CD4-positive, CD25-positive, alpha-beta regulatory T cell (primary cell): ENCODE results near the gene FAM107B. TPM values are rescaled to one million over a fixed set of nuclear protein-coding genes. Genes with fewer than 3 reads are reported as not detected.
"Not testable (repeated sequence)": the region's sequence is repeated elsewhere in the genome, so short reads cannot be mapped to it uniquely, and the experiment has no call there.

Source experiments
- ATAC-seq, 2 donors: fragments of 150-1000 bp; cut with Tn5 transposase; one replicate each; pipeline ENCODE4 v1.10.0; 2021; ENCODE audit warnings: low read depth in 2 of 2, moderate number of reproducible peaks in 2 of 2, moderate library complexity in 1 of 2
- DNase-seq, 3 donors: peaks; one replicate each; pipeline versions ENCODE4 v3.0.0 to v3.0.0-alpha.2; 2012 to 2022; ENCODE audit warnings: mixed read lengths in 1 of 3
- H3K27ac ChIP-seq: one replicate; pipeline ENCODE4 v1.7.0; 2013; ENCODE audit warnings: mild to moderate bottlenecking, low read length; ENCODE audit not compliant: insufficient read depth, poor library complexity, severe bottlenecking
- H3K27me3 ChIP-seq: one replicate; pipeline ENCODE4 v1.7.0; 2013; ENCODE audit warnings: low read length; ENCODE audit not compliant: control insufficient read depth, insufficient read depth
- H3K36me3 ChIP-seq: one replicate; pipeline ENCODE4 v1.7.0; 2013; ENCODE audit warnings: mild to moderate bottlenecking, low read length, moderate library complexity; ENCODE audit not compliant: control insufficient read depth, insufficient read depth
- H3K4me1 ChIP-seq: 2 replicates; pipeline ENCODE4 v1.7.0; 2013; ENCODE audit warnings: mild to moderate bottlenecking, low read length; ENCODE audit not compliant: insufficient read depth, control insufficient read depth, poor library complexity, severe bottlenecking
- H3K4me3 ChIP-seq: one replicate; pipeline ENCODE4 v1.7.0; 2013; ENCODE audit warnings: low read depth, mild to moderate bottlenecking, low read length, moderate library complexity
- H3K9me3 ChIP-seq, 2 experiments: 1 replicate in 1 of 2; 2 replicates in 1 of 2; pipeline ENCODE4 v1.7.0; 2013; ENCODE audit warnings: low read length in 2 of 2, mild to moderate bottlenecking in 1 of 2, moderate library complexity in 1 of 2; ENCODE audit not compliant: control insufficient read depth in 2 of 2
- H3K27ac Mint-ChIP-seq, 3 donors: one replicate each; pipeline ENCODE4 v1.8.0; 2020 to 2022; ENCODE audit warnings: mild to moderate bottlenecking in 3 of 3, mixed read lengths in 3 of 3, moderate library complexity in 2 of 3
- H3K27me3 Mint-ChIP-seq: one replicate; pipeline ENCODE4 v1.8.0; 2022; ENCODE audit warnings: mild to moderate bottlenecking, mixed read lengths
- H3K36me3 Mint-ChIP-seq: one replicate; pipeline ENCODE4 v1.8.0; 2020; ENCODE audit warnings: mixed read lengths
- H3K4me1 Mint-ChIP-seq, 4 donors: one replicate each; pipeline ENCODE4 v1.8.0; 2020 to 2022; ENCODE audit warnings: mixed read lengths in 4 of 4, mild to moderate bottlenecking in 1 of 4
- H3K4me3 Mint-ChIP-seq, 4 donors: one replicate each; pipeline ENCODE4 v1.8.0; 2020 to 2022; ENCODE audit warnings: mild to moderate bottlenecking in 4 of 4, mixed read lengths in 4 of 4, moderate library complexity in 3 of 4
- H3K9me3 Mint-ChIP-seq, 7 donors: one replicate each; pipeline ENCODE4 v1.8.0; 2020 to 2022; ENCODE audit warnings: mixed read lengths in 7 of 7, mild to moderate bottlenecking in 3 of 7, moderate library complexity in 2 of 7
- polyA plus RNA-seq, 4 donors: library from polyadenylated mRNA; unstranded; fragments of 300-500 nt; fragmentation: Illumina TruSeq; gene quantifications; one replicate each; pipeline ENCODE4 v1.2.3, GENCODE V29; 2021
- total RNA-seq: library from RNA; stranded (reverse); gene quantifications from one replicate; pipeline ENCODE4 v1.2.3, GENCODE V29; 2022

FAM107B gene
- total and polyA plus RNA-seq, 5 donors from 2014 or later = 202 to 327 (median 296) TPM

- Mint-ChIP-seq H3K4me3 (no peak overlapping the region), H3K27ac (no peak overlapping the region), H3K4me1 (peaks cover 0 to 6% (median 0%) of the 10 kb centered on the region in 4 donors), H3K9me3 (peaks cover 0 to 5% (median 1%) of the 10 kb centered on the region in 7 donors), H3K36me3 (no peaks in the 10 kb centered on the region), H3K27me3 (peaks cover 9% of the 10 kb centered on the region)
- no peaks in the 10 kb centered on the region for H3K4me1 ChIP-seq
- no peak overlapping the region for H3K27ac ChIP-seq
- H3K4me3 ChIP-seq = no peak overlapping the region
- DNase-seq = no peak
- no peaks in the 10 kb centered on the region for H3K36me3 ChIP-seq
- no peaks in the 10 kb centered on the region for H3K27me3 ChIP-seq
- H3K9me3 ChIP-seq = no peaks in the 10 kb centered on the region
- no peak for ATAC-seq
Measured at GRCh38 chr10:14639637-14640036, 135.1 kb downstream of the FAM107B start.

- no peak overlapping the region for H3K27ac Mint-ChIP-seq
- peaks cover 0 to 2% (median 0%) of the 10 kb centered on the region in 7 donors for H3K9me3 Mint-ChIP-seq
Measured at GRCh38 chr10:14635043-14635710, 139.5 kb downstream of the FAM107B start.

GRCh38 chr10:14634572-14634971 lies 140.1 kb downstream of the FAM107B start:
- H3K4me3 Mint-ChIP-seq, ATAC-seq, H3K36me3 ChIP-seq, H3K4me1 ChIP-seq, H3K27ac Mint-ChIP-seq, H3K27me3 ChIP-seq, H3K27ac ChIP-seq, H3K4me3 ChIP-seq, DNase-seq, H3K9me3 ChIP-seq, H3K9me3 Mint-ChIP-seq, H3K36me3 Mint-ChIP-seq: not testable (repeated sequence)
- Mint-ChIP-seq H3K27me3 (peaks cover 10% of the 10 kb centered on the region), H3K4me1 (peaks cover 4 to 14% (median 6%) of the 10 kb centered on the region in 4 donors)

More at GRCh38 chr10:14635043-14635710, 139.5 kb downstream of the FAM107B start:
- Histone ChIP-seq H3K4me1 (no peaks in the 10 kb centered on the region), H3K9me3 (no peaks in the 10 kb centered on the region), H3K27ac (no peak overlapping the region), H3K36me3 (no peaks in the 10 kb centered on the region), H3K27me3 (no peaks in the 10 kb centered on the region), H3K4me3 (no peak overlapping the region)
- no peak overlapping the region for H3K4me3 Mint-ChIP-seq
- peaks cover 10% of the 10 kb centered on the region for H3K27me3 Mint-ChIP-seq
- no peaks in the 10 kb centered on the region for H3K36me3 Mint-ChIP-seq
- ATAC-seq (no peak), DNase-seq (no peak)
- peaks cover under 1 to 14% (median 2%) of the 10 kb centered on the region in 4 donors for H3K4me1 Mint-ChIP-seq

DNA sequence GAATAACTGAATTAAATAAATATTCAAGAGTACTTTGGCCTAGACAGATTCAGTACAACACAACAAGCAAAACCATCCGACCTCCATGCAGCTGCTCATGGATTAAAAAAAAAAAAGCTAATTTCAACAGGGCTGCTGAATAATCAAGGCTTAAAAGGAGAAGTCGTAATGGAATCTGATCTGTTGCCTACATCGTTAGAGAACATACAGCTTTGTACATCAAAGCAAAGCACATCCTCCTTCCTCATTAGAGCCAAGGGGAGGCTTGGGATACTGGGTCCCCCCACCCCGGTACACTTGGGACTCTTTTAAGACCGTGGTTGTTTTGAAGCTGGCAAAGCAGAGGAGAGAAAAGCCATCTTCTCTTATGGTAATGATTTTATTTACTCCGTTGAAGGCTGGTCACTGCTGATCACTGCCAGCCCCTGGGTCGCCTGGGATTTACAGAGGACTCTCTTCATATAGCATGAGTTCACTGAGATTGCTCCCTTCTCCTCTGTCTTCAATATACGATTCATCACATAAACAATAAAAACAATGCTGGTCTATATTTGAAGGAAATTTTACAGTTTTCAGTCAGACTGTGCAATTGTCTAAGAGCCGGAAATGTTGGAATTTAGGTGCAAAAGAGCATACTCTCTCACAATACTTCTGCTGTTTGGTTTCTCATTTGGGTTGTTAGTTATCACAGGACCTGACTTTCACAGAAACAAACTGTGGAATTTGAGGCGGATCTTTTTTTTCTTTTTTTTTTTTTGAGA lies 148.8 kb downstream of the FAM107B start:
- DNase-seq (no peak), ATAC-seq (no peak)
- H3K27ac Mint-ChIP-seq = no peak overlapping the region
- H3K4me1 Mint-ChIP-seq = peaks cover under 1 to 8% (median 5%) of the 10 kb centered on the region in 4 donors
- no peaks in the 10 kb centered on the region for H3K27me3 ChIP-seq
- no peaks in the 10 kb centered on the region for H3K36me3 ChIP-seq
- no peaks in the 10 kb centered on the region for H3K36me3 Mint-ChIP-seq
- no peaks in the 10 kb centered on the region for H3K9me3 ChIP-seq
- H3K4me3 ChIP-seq = no peak overlapping the region
- no peak overlapping the region for H3K4me3 Mint-ChIP-seq
- no peaks in the 10 kb centered on the region for H3K4me1 ChIP-seq
- H3K27me3 Mint-ChIP-seq = peaks cover 6% of the 10 kb centered on the region
- H3K27ac ChIP-seq = no peak overlapping the region
- no peaks in the 10 kb centered on the region for H3K9me3 Mint-ChIP-seq

GRCh38 chr10:14625192-14625631 lies 149.5 kb downstream of the FAM107B start:
- Mint-ChIP-seq H3K27ac (peak overlapping the region in 1 of 3 donors; percentile 59), H3K27me3 (peaks cover 4% of the 10 kb centered on the region), H3K4me3 (no peak overlapping the region), H3K4me1 (peaks cover 0 to 8% (median 4%) of the 10 kb centered on the region in 4 donors), H3K36me3 (no peaks in the 10 kb centered on the region), H3K9me3 (no peaks in the 10 kb centered on the region)
- Histone ChIP-seq H3K27ac (no peak overlapping the region), H3K4me1 (no peaks in the 10 kb centered on the region), H3K36me3 (no peaks in the 10 kb centered on the region), H3K4me3 (no peak overlapping the region), H3K27me3 (no peaks in the 10 kb centered on the region), H3K9me3 (no peaks in the 10 kb centered on the region)
- ATAC-seq (no peak), DNase-seq (no peak)

- peak overlapping the region in 1 of 3 donors; percentile 76 for H3K27ac Mint-ChIP-seq
- H3K36me3 ChIP-seq = no peaks in the 10 kb centered on the region
- no peaks in the 10 kb centered on the region for H3K9me3 Mint-ChIP-seq
- H3K4me3 Mint-ChIP-seq = no peak overlapping the region
- H3K4me1 Mint-ChIP-seq = peaks cover 0 to 4% (median 0%) of the 10 kb centered on the region in 4 donors
- no peak overlapping the region for H3K4me3 ChIP-seq
- no peak overlapping the region for H3K27ac ChIP-seq
- H3K36me3 Mint-ChIP-seq = no peaks in the 10 kb centered on the region
- DNase-seq = no peak
- no peak for ATAC-seq
- no peaks in the 10 kb centered on the region for H3K4me1 ChIP-seq
- no peaks in the 10 kb centered on the region for H3K27me3 ChIP-seq
- H3K9me3 ChIP-seq = no peaks in the 10 kb centered on the region
- H3K27me3 Mint-ChIP-seq = peaks cover 4% of the 10 kb centered on the region
Measured at GRCh38 chr10:14624600-14624999, 150.1 kb downstream of the FAM107B start.

GRCh38 chr10:14623931-14624330 lies 150.8 kb downstream of the FAM107B start:
- Mint-ChIP-seq H3K9me3 (no peaks in the 10 kb centered on the region), H3K36me3 (no peaks in the 10 kb centered on the region), H3K4me3 (no peak overlapping the region), H3K4me1 (peaks cover 0 to 4% (median 0%) of the 10 kb centered on the region in 4 donors), H3K27ac (no peak overlapping the region), H3K27me3 (peaks cover 4% of the 10 kb centered on the region)
- no peaks in the 10 kb centered on the region for H3K9me3 ChIP-seq
- H3K36me3 ChIP-seq = no peaks in the 10 kb centered on the region
- DNase-seq (no peak), ATAC-seq (no peak)
- H3K27me3 ChIP-seq = no peaks in the 10 kb centered on the region
- H3K27ac ChIP-seq = no peak overlapping the region
- H3K4me1 ChIP-seq = no peaks in the 10 kb centered on the region
- no peak overlapping the region for H3K4me3 ChIP-seq
